Stimulated activated CD8-positive, alpha-beta memory T cell treated with anti-CD3 and anti-CD28 coated beads, Interleukin-12 subunit alpha, Interleukin-12 subunit beta, amount 100 ng/mL, for 24 hours (primary cell): ENCODE data around the gene SLC66A1.

ENCODE experiments used
- DNase-seq: peaks from one replicate; pipeline ENCODE4 v3.0.0-alpha.2; 2020; ENCODE audit errors: extremely low read depth

The SLC66A1 gene

DNA sequence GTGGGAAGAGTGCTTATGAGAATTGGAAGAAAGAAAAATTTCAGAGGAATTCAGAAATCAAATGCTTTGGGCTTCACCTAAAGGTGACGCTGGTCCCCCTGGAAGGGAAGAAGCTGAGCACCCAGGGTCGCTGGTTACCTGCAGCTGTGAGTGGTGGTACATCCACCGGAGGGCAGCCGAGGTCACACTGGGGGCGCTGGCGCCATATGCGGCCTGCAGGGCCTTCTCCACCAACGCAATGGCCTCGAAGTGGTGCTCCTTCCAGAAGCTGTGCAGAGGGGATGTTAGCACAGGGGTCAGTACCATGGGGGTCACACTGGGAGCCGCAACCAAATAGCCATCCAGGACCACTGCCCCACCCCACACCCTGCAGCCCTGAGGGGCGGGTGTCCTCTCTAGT lies 6.2 kb upstream of the SLC66A1 start:
- DNase-seq = no peak

DNA sequence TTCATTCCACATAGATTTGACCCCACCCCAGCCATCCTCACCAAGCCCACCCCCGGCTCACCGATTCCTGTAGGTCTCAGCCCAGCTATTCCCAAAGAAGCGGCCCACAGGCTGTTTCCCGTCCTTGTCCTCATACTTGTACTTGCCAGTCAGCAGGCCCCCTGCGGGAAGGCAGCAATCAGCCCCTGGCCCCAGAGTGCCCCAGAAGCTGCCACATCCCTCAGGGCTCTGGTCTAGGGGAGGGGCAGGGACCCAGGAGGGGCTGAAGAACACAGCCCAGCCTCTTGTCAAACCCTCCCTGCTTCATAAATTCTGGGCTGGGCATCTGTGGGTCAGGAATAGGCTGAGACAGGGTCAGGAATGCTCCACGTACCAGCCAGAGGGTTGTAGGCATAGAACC lies 5.2 kb upstream of the SLC66A1 start:
- no peak for DNase-seq

DNA sequence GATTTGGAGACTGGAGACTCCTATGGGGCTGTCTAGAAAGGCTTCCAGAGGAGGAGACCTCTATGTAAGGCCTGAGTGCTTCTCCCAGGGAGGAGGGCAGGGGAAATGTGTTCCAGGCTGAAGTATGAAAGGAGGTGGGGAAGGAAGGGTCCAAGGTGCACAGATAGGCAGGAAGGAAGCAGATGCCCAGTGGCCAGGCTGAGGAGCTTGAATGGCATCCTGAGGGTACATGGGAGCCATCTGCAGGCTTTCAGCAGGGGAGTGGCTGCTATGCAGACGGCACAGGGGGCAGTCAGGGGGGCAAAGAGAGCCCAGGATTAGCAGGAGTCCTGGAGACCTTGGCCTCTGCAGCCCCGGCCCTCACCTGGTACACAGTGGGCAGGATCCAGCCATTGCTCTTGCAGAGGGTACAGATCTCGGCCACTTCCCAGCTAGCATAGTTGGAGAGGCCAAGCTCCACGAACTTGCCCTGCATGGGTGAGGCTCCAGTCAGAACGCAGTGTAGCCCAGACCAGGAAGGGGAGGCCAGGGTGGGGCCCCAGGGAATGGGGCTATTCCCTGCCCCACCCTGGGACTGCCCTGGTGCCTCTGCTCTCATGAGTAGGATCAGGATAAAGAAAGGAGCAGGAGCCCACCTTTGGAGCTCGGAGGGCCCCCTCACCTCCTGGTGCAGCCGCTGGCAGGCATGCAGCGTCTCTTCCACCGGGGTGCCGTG lies 4.2 kb upstream of the SLC66A1 start:
- no peak for DNase-seq

DNA sequence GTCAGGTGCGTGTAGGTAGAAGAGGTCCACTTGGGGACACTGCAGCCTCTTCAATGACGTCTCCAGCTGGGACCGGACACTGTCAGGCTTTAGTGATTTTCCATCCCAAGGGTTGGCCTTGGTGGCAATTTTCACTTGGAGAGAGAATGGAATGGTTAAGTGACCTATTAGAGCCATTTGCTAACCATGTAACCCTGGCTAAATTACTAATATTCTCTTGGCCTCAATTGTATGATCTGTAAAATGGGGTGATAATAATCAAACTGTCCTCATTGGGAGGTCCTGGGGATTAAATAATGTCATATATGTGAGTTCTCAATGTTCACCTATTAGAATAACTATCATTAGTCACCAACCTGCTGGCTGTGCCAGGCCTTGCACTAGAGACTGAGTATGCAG lies 3.6 kb upstream of the SLC66A1 start:
- DNase-seq = no peak

GRCh38 chr1:19309123-19309813 lies 2.9 kb upstream of the SLC66A1 start:
- no peak for DNase-seq

GRCh38 chr1:19310061-19310460 lies 2.1 kb upstream of the SLC66A1 start:
- DNase-seq = no peak

GRCh38 chr1:19310720-19311502 lies 1.2 kb upstream of the SLC66A1 start:
- DNase-seq = no peak

DNA sequence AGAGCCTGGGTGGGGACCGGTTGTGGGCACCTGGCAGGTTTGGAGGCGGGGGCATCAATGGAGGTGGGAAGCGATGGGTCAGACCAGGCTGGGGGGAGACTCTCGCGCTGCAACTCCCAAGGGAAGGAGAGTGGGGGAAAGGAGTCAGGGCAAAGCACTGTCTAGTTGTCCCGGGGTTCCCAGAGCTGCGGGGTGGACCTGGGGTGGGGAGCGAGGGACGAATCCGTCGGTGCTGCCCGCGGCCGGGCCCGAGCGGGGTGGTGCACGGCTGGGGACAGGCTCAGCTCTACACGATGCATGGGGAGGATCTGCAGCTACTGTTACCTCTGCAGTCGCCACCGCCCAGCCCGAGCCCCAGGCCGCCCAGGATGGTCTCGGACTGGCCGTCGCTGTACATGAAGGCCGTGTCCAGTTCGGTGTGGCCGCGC lies 609 bp upstream of the SLC66A1 start:
- no peak for DNase-seq

- DNase-seq = no peak
These were observed 883 bp downstream of the SLC66A1 start for GRCh38 chr1:19312782-19313635.

DNA sequence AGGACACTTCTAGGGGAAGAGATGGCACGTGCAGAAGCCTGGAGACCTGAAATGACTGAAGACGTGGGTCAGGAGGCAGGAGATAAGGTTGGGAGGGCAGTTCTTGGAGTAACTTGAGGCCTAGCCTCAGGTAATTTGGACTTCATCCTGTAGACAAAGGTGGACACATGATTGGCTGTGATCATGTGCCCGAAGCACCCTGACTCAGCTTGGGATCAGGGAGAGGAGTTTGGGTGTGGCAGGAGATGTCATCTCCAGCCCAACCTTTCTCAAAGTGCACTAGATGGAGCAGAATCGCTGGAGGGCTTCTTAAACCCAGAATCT lies 1.5 kb downstream of the SLC66A1 start:
- DNase-seq = no peak

DNA sequence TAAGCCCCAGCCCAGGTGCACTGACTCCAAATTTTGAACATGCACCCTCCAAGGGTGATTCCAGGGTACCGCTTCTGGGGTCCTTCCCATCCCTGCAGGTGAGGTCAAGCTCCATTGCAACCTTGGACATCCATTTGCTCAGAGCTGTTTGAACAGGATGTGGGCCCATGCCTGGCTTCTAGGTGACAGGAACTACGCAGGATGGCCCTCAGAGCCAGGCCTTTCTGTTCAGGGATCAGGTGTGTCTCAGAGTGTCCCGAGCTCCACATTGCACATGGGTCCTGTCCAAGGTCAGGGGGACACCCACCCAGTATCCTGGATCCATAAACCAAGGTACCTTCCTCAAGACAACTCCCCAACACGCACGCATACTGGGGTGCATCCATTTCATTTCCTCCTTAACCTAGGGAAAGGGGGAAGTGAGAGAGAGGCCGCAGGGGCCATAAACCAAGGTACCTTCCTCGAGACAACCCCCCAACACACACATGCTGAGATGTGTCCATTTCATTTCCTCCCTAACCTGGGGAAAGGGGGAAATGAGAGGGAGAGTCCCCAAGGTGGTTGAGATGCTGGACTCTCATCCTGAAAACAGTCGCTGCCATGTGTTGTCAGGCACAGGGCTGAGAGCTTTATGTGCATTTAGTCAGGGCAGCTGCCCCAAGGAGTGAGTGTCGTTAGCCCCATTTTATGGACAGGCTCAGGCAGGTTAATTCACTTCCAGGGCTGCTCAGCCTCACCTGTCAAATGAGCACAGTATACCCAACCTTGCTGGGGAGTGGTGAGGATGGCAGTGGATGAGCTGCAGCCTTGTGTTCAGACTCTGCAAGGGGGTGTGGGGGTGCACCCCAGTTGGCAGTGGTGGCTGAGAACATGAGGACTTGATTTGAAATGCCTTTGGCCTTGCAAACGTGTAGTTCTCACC lies 2.1 kb downstream of the SLC66A1 start:
- no peak for DNase-seq

DNA sequence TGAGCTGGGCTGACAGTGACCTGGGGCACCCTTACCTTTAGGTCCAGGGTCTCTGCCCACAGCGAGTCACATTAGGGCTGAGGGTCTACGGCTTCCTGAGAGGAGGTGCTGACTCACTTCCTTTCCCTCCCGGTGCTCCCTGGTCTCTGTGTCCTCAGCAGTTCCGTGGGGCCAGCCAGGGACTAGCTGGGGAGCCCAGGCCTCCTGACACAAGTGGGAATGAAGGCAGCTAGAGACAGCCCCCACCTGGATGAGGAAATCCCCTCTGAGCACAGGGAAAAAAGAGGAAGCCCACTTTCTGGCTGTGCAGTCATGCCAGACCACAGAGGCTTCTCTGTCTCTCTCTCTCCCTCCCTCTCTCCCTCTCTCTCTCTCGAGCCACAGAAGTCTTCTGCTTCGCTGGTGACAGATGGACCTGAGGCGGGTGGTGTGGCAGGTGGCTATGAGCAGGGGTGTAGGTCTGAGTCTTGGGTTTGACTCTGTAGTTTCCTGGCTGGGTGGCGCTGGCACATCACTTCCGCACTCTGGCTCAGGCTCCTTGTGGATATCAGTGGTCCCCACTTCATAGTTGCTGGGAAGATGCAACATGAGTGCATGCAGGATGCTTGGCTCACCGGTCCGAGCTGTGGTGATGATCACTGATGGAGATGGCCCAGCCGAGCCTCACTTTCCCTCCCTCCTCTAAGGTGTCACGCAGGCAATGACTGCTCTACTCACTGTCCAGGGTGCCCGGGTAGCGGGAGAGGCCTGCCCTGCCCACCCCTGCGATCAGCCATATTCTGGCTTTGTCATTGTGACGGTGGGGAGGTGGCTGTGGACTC lies 3.5 kb downstream of the SLC66A1 start:
- no peak for DNase-seq

DNA sequence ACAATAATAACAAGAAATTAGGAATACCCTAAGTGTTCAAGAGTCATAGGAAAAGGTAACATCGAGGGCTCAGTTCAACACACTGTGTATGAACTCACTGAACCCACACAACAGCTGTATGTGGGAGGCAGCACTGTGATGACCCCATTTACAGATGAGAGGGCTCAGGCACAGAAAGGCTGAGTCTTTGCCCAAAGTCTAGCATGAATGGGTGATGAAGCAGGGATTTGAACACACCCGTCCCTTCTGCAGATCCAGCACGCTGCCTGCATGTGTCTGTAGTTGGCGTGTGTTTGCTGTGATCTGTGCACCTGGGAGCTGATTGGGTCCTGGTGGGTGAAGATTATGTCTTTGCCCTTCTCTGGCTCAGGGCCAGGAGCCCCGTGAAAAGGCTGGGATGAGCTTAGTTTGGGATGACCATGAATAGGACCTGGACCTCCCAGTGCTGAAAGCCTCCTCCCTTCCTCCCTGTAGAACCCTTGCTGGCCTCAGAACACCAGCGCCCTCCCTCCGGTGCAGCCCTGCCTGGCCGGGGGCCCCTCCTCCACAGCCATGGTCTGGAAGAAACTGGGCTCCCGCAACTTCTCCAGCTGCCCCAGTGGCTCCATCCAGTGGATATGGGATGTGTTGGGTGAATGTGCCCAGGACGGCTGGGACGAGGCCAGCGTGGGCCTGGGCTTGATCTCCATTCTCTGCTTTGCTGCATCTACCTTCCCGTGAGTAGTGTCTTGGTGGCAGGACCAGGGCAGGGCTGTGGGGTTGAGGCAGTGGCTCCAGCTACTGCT lies 5.2 kb downstream of the SLC66A1 start:
- DNase-seq = no peak

DNA sequence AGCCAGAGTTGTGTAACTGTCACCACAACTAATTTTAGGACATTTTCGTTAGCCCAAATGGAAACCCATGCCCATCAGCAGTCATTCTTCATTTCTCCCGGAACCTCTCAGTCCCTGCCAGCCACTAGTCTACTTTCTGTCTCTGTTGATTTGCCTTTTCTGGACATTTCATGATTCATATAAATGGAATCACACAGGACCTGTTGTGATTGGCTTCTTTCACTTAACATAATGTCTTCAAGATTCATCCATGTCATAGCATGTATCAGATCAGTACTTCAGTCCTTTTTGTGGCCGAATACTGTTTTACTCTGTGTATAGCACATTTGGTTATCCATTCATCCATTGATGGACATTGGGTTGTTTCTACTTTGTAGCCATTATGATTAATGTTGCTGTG lies 7.1 kb downstream of the SLC66A1 start:
- no peak for DNase-seq

- DNase-seq = no peak
These were observed 8.9 kb downstream of the SLC66A1 start for GRCh38 chr1:19321071-19321470.

DNA sequence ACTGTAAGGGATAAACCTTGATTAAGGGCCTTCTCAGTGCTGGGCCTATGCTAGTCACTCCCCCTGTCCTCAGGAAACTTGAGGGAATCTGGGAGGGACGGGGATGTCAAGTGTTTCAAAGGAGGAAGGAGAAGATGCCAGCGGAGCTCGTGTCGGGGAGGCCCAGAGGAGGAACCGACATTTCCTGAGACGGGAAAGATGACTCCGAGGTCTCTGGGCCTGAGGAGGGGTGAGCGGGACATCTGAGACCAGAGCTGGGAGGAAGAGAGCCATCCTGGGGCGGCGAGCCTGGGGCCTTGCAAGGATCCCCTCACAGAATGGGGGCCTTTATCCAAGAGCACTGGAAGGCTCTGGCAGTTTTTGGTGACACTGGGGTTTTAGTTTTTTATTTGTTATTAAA lies 10.4 kb downstream of the SLC66A1 start:
- DNase-seq = no peak

DNA sequence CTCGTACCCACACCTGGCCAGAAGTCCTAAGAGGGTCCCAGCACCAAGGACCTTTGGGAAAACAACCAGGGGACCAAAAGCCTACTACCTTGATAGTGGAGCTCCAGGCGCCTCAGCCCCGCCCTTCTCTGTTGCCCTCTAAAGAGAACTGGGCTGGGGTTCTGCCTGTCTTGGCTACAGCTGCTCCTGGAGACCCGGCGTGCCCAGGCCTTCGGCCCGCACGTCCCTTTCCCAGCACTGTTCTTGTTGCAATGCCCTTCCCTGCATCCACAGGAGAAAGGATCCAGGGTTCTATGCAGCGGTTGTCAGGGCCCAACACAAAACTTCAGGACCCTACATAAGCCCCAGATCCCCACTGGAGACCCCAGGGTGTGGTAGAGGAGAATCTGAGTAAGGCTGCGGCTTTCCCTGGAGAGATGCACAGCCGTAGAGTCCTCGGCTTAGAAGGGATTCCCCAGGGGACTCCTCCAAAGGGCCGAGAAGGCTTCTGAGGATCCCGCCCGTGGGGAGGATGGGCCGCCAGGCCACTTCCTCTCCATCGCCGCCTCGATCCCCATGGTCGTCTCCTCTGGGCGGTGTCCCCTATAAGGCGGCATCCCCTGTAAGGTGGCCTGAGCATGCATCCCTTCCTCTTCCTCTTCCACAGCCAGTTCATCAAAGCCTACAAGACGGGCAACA lies 12.0 kb downstream of the SLC66A1 start:
- no peak for DNase-seq

DNA sequence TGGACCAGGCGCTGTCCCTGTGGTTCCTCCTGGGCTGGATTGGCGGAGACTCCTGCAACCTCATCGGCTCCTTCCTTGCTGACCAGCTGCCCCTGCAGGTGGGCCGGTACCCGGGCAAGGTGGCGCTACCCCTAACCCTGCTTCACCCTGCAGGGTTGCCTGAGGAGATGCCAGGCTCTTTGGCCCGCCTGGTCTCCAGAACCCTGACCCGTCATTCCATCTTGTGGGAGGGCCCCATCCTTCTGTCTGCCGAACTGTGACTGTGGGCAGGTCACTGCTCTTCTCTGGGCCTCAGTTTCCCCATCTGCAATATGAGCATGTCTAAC lies 12.5 kb downstream of the SLC66A1 start:
- no peak for DNase-seq
